NB4 (cell line): ENCODE results near the gene GLT6D1.

ENCODE experiments used
- POLR2A ChIP-seq: IDR thresholded peaks from 2 replicates; pipeline ENCODE4 v1.6.1; 2011; ENCODE audit warnings: mild to moderate bottlenecking; ENCODE audit not compliant: insufficient read length; ENCODE audit errors: extremely low read depth
- TF ChIP-seq, protein P1 (sequence below): IDR thresholded peaks from one replicate; pipeline ENCODE4 v1.5.1; 2012; ENCODE audit warnings: low read depth, low read length

DNA sequence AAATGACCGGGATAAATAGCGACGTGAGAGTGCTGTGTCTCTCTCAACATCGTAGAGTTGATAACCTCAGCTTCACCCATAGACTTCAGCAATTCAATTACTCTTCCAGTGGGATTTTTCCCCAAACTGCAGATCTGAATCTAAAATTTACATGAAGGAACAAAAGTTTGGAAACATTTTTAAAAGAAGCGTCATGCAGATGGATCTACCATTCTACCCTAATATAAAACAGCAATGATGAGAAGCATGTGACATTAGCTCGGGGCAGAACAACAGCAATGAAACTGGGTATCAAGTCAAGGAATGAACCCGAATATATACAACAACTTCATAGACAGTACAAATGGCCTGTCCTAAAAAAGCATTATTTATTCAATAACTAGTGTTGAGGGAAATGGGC, 18.8 kb downstream of the GLT6D1 start:
- TF ChIP-seq, protein P1, sequence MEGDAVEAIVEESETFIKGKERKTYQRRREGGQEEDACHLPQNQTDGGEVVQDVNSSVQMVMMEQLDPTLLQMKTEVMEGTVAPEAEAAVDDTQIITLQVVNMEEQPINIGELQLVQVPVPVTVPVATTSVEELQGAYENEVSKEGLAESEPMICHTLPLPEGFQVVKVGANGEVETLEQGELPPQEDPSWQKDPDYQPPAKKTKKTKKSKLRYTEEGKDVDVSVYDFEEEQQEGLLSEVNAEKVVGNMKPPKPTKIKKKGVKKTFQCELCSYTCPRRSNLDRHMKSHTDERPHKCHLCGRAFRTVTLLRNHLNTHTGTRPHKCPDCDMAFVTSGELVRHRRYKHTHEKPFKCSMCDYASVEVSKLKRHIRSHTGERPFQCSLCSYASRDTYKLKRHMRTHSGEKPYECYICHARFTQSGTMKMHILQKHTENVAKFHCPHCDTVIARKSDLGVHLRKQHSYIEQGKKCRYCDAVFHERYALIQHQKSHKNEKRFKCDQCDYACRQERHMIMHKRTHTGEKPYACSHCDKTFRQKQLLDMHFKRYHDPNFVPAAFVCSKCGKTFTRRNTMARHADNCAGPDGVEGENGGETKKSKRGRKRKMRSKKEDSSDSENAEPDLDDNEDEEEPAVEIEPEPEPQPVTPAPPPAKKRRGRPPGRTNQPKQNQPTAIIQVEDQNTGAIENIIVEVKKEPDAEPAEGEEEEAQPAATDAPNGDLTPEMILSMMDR: no peak
- TF ChIP-seq POLR2A: no peak
